Testis (tissue), 2 donors: ENCODE results near the gene GCKR.

Experiments used
- POLR2A ChIP-seq: fragments of 450-650 bp; IDR thresholded peaks from one replicate; pipeline ENCODE4 v1.6.1; 2017; ENCODE audit warnings: antibody characterized with exemption, mild to moderate bottlenecking, moderate library complexity
- TF ChIP-seq, protein P1 (sequence below), 3 experiments: fragments of 450-650 bp in 2 of 3; fragments of 200-600 bp in 1 of 3; sonication (generic) in 1 of 3; IDR thresholded peaks; one replicate each; pipeline ENCODE4 v1.5.1; 2016 to 2019; ENCODE audit warnings: antibody characterized with exemption in 3 of 3, mild to moderate bottlenecking in 2 of 3, moderate library complexity in 1 of 3

DNA sequence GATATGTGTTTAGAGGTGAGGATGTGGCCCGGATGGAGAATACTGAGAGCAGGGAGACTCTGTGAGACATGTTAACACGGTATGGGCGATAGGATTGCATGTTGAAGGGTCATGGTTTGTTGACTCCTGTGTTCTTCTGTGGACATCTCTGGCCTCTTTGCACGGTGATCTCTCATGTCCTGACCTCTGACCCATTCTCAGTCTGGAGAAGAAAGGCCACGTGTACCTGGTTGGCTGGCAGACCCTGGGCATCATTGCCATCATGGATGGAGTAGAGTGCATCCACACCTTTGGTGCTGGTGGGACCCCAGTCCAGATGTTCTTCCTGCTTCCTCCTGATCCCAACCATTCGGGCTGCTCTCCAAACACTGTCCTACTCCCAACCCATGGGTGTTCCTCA is 9.9 kb downstream of the GCKR start:
- TF ChIP-seq, protein P1, sequence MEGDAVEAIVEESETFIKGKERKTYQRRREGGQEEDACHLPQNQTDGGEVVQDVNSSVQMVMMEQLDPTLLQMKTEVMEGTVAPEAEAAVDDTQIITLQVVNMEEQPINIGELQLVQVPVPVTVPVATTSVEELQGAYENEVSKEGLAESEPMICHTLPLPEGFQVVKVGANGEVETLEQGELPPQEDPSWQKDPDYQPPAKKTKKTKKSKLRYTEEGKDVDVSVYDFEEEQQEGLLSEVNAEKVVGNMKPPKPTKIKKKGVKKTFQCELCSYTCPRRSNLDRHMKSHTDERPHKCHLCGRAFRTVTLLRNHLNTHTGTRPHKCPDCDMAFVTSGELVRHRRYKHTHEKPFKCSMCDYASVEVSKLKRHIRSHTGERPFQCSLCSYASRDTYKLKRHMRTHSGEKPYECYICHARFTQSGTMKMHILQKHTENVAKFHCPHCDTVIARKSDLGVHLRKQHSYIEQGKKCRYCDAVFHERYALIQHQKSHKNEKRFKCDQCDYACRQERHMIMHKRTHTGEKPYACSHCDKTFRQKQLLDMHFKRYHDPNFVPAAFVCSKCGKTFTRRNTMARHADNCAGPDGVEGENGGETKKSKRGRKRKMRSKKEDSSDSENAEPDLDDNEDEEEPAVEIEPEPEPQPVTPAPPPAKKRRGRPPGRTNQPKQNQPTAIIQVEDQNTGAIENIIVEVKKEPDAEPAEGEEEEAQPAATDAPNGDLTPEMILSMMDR (IDR thresholded peaks at IDR 0.05) = no peak
- no peak for TF ChIP-seq POLR2A
